Occipital lobe (tissue), 2 donors: ENCODE measurements around the gene GADL1. TPM values are rescaled to one million over a fixed set of nuclear protein-coding genes. Genes with fewer than 3 reads are reported as not detected.

ENCODE experiments used
- DNase-seq: peaks from one replicate; lab custom pipeline; 2025; lab: John Stamatoyannopoulos, UW
- total RNA-seq: library from RNA; depleted of rRNA; stranded (reverse); fragments of >200 nt; gene quantifications from one replicate; pipeline ENCODE4 v1.2.3, GENCODE V29; 2014

Gene GADL1
- total RNA-seq, 1 donor from 2014 or later, result 0.47 TPM

DNA sequence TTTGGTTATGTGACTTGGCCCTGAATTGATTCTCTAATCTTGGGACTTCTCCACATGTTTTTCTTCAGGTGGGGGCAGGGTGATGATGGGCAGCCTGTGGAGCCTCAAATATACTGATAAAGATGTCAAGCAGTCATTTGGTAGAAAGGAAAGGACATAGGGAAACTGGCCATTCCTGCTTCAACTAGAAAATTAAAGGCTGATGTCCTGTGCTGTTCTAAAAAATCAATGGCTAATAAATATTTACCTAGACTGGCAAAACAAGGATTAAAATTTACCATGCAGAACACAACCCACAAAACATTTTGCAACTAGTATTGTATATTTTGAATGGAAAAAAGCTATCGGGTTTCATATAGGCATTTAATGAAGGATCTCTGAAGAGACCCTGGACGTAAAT lies 133.7 kb downstream of the GADL1 start:
- DNase-seq, result no peak

DNA sequence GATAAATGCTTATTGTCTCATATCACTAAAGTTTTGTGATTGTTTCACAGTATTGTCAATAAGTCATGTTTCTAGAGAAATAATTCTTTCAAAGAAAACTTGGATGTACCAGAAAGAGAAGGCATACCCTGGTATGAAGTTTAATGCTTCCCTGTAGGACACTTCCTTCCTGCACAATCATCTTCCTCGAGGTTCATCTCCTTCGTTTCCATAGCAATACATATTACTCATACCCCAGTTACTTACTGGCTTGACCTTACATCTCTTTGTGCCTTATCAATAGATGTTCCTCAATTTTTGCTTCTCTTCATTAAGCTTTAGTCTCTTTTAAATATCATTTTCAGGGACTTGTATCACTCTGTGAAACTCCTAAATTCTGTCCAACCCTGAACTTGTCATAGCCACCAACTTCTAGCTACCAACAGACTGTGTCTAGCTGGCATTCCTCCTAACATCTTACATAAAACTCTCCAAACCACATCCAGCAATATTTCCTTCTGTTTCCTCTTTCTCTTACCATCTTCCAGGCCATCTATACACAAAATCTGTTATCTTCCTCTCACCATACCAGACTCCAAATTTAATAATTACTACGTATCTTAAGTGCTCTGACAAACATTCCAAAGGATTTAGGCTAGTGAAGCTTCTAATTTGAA lies 134.3 kb downstream of the GADL1 start:
- DNase-seq, result no peak

DNA sequence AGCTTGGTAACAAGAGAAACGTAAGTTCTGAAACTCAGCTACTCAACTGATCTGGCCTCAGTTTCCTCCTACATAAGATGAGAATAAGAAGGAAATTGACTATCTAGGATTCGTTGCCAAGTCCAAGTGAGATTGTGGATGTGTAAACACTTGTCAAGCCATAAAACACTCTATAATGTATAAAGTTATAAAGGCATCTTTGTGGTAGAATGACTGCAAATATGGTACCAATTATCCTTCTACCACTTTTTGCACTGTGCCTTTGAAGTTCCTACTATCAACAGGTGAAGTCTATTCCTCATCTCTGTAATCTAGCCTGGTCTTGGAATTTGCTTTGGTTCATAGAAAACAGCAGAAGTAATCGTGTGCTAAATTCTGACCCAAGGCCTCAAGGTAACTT lies 138.2 kb downstream of the GADL1 start:
- DNase-seq, result no peak

GRCh38 chr3:30754426-30754825 lies 140.0 kb downstream of the GADL1 start:
- no peak for DNase-seq

DNA sequence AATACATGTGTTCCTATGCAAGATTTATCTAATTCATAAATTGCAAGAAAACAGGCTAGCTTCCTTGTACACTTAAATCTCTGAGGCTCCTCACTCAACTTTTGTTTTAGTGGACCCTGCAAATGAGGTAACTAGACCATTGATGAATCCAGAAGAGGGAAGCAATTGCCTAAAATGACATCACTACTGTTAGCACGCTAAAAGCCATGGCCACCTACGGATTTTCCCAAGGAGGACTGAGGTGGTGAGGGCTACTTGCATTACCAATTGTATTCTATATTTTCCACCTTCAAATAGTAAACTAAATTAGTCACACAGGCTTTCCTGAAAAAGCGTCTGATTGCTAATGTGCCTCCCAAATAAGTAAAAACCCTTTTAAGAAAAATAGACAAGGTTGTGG lies 140.7 kb downstream of the GADL1 start:
- no peak for DNase-seq

DNA sequence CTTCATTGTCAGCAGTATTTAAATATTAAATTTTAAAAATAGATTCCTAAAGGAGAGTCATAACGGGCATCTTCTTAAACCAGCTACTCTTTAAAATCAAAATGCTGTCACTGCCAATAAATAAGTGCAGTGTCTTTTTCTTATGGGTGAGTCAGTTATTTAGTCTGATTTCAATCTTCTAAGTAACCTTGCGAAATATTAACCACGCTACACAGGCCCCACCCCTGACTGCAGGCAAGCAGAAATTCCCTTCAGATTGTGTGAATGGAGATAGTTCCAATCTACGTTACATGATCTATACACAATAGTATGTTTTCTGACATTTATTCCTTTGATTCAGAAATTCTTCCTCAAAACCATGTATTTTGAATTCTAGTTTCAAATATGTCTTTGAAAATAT lies 141.5 kb downstream of the GADL1 start:
- DNase-seq, result no peak

- no peak for DNase-seq
These were observed 142.0 kb downstream of the GADL1 start for GRCh38 chr3:30752491-30752890.

GRCh38 chr3:30751610-30752299 lies 142.7 kb downstream of the GADL1 start:
- DNase-seq, result no peak

DNA sequence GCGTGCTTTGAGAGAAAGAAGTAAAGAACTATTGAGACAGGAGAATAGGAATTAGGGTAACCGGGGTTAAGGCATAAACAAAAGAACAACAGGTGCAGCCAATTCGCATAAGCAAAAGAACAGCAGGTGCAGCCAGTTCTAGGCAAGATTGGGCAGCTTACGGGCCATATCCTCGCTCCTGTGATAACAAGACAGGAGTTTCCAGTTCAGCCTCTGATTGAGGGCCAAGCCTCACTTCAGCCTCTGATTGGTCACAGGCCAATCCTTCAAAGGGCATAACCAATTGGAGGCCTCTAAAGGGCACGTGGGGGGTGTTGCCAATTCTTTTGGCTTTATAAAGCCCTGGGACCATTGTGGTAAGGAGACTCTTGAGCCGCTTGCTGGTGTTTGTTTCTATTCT lies 143.5 kb downstream of the GADL1 start:
- DNase-seq, result no peak

DNA sequence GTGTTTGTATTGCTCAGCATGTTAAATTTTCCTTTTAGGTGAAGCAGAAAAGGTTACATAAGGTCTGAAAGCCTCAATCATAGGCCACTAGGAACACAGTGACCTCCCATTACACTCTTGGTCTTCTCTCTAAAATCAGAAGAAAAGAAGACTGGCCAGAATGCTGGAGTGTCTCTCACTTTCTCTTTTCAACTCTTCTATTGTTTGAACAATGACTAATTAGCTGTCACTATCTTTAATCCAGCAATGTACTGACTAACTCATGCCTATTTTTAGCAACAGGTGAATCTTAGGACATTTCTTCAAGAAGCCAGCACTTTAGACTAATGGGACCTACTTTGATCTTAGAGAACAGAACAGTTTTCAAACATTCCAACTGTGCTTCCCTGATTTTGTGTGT lies 145.2 kb downstream of the GADL1 start:
- no peak for DNase-seq

DNA sequence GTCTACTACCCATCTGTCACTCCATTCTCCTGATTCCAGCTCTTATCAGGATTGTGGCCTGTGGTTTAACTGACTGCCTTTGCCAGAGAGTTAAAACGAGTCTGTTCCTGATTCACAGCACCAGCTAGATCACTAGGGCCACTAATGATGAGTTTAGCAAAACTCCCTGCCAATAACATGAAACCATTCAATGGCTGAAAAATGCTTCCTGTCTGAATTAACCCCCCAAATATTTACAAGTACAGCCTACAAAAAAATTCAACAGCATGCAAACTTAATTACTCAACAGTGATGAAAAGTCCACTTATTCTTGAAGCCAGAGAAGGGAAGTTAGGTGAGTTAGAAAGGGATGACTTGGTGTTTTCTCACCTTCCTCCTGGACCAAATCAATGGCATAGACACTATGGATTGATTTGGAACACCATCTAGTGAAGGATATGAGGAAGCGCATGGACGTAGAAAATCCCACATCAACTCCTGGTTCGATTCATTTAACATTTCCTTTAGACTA lies 146.6 kb downstream of the GADL1 start:
- no peak for DNase-seq

DNA sequence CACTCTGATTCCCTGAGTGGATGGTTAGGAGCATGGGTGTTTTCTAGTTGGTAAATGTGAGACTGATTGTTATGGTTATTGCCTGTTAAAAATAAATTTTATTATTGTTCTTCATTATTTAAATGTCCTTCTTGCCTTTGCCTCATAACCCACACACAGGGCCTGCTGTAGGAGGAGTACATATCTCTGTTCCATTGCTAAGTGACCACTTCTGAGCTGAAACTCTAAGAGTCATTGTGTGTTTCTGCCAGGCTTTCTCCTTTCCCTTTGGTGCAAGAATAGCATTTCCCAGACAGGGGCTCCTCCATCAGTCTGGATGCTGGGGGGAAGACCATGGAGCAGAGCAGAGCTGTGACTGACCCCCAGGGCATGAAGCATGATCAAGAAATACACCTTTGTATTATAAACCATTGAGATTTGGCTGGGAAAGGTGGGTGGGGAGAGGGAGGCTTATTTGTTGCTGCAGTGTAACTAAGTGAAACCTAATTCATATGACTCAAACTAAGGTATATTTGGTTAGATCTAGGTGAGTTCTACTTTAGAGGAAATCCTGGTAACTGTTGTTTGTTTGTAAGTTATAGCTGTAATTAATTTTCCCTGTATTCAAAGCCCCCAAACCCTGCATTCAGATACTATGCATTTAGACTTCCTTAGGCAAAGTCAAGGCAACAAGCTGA lies 150.7 kb downstream of the GADL1 start:
- no peak for DNase-seq

GRCh38 chr3:30742796-30743619 lies 151.5 kb downstream of the GADL1 start:
- no peak for DNase-seq

DNA sequence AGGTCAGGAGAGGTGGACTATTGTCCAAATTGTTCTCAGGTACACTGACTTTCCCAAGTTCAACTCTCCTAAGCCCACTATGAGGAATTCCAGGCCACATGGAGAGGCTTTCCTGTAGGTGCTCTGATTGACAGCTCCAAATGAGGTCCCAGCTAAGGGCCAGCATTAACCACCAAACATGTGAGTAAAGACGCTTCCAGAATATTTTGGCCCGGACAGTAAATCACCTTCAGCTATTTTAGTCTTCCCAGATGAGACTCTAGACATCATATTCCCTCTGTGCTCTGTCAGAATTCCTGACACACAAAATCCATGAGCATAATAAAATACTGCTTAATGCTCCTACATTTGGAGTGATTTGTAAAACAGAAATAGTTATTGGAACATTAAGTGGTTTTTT lies 152.6 kb downstream of the GADL1 start:
- DNase-seq, result no peak

DNA sequence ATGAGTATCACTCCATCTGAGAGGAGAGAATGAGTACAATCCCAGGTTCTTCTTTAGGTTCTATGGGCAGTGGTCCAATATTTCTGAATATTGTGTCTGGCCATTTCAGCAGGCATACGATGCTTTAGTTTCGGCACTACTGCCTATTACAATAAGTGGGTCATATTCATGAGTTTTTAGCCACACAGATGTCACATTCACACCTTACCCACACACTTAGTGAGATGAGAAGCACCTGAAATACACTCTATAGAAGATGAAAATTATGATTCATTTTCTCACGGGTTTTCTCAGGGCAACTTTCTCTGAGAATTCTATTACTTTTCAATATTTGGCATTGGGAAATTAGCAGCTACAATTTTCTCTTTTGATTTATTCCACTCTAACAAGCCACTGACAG lies 155.9 kb downstream of the GADL1 start:
- DNase-seq, result no peak

DNA sequence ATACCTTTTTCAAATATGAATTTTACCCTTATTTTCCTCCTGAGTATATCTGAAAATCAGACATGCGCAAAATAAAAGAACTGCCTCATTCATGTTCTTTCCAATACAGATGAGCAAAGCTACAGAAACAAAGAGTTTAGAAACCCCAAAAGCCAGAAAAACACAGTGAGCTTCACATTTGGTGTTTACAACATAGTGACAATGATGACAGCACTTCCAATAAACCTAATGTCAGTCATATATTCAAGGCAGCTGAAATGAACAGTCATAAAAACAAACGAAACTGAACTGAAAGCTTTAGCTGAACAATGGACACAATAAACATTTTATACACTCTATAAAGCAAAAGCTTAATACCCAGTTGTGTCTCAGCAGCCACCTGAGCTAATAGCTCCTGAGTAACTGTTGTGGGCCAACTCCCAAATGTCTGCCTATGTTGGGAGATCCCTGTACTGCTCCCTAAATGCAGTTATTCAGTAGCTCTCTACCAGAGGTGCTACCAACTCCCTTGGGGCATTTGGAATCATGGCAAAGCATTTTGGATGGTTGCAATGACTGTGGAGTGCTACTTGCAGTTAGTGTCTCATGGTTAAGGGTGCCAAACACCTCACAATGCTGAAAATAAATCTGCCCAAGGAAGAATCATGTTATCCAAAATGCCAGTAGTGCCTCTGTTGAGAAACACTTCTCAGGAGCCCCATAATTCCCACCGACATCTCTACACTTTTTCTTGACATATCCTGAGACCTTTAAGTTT lies 156.5 kb downstream of the GADL1 start:
- no peak for DNase-seq

DNA sequence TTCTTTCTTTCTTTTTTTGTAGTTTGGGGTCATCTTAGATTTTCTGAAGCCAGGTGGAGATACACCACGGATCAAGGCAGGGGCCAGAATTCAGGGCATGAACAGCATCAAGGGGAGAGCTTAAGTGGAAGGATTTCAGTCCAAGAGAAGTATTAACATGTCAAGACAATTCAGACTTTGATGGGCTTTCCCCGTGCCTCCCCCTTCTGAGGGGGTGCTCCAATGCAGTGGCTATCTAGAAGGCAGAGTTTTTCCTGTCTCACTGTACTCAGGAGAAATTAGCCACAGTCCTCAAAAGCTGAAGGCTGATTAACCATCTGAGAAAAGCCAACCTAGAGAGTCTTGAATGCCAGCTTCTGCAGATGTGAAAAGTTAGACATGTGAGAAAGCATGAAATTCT lies 160.8 kb downstream of the GADL1 start:
- DNase-seq, result no peak

DNA sequence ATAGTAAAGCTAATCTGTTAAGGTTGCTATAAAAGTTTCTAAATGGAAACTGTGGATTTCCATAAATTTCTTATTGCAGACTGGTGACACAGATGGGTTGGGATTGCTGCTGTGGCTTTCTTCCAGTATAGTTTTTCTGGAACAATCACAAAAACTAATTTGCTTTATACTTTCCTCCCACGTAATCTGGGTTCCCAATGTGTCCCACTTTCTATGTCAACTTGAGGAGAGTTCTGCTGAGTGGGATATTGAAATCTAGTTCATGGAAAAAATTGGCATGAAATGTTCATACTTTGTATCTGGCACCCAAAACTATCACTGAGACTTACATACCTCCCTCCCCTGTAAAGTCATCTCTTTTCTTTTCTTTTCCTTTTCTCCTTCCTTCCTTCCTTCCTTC lies 161.3 kb downstream of the GADL1 start:
- DNase-seq, result no peak

GRCh38 chr3:30730967-30731366 lies 163.5 kb downstream of the GADL1 start:
- no peak for DNase-seq

DNA sequence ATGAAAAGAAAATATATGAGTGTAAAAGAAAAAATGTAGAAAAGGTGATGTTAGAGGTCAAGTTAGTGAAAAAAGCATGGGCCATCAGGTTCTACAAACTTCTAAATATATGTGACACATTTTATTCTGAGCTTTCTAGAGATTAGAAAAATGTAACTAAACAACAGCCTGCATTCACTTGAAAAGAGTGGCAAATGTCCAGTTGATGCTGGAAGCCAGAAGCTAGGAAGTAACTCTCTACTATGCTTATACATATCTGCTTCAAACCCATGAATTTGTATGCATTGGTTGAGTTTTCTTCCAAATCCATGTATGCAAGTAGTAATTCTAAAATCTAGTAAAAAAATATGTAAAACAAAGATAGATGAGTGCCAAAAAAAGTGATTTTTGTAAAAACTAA lies 164.5 kb downstream of the GADL1 start:
- DNase-seq, result no peak

DNA sequence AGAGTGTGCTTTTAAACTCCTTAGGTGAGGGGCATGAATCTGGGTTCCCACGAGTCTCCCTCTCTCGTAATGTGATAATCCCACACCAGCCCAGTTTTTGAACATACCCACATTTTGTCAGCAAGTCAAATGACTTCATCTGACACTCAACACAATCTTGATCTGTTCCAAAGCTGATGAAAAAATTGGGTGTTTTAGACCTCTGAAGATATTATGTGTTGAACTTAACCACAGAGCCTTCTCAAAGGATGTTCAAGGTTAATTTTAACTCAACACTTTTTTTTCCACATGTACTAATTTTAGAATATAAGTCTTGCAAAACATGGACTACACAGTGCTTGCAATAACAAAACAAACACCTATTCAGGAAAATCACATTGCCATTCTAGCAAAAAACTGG lies 164.9 kb downstream of the GADL1 start:
- no peak for DNase-seq
